NCI-H1694 (cell line): ENCODE data around the gene RASAL2.
"Not testable (repeated sequence)": the region's sequence is repeated elsewhere in the genome, so short reads cannot be mapped to it uniquely, and the experiment has no call there.

Experiments
- DNase-seq: peaks from one replicate; lab custom pipeline; 2025; lab: John Stamatoyannopoulos, UW

The RASAL2 gene

DNA sequence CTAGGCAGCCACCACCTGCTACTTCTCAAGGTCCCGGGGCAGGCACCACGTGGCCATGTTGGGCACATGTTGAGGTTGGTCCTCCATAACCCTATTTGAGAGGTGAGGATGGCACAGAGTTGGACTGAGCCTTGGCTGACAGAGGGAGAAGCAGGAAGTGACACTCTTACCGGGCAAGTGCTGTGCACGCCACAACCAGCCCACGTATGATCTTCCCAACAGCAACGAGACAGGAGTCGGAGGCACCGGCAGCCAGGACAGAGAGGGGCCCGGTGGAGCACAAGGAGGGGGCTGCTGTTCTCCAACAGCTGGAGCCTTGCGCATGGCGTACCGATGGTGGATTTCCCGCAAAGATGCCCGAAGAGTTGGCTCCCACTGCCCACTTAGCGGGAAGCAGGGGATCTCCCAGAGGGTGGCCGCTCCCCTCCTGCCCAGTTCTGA is 399.4 kb downstream of the RASAL2 start:
- no peak for DNase-seq

DNA sequence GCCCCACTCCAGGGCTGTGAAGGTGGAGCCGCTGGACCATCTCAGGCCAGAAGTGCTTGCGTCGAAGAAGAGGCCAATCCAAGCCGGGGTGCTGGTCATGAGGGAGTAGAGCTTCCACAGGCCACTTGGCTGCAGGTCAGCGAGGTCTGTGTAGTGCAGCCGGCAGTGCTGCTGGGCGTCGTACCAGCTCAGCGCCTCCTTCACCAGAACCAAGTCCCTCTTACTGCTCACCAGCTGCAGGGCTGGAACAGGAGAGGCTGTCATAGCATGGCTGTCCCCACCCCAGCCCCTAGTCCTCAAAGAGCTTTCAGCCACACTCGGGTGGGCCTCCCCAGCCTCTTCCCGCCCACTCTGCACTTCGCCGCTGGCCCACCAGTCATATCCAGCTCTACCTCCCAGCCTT is 400.7 kb downstream of the RASAL2 start:
- DNase-seq, result no peak

DNA sequence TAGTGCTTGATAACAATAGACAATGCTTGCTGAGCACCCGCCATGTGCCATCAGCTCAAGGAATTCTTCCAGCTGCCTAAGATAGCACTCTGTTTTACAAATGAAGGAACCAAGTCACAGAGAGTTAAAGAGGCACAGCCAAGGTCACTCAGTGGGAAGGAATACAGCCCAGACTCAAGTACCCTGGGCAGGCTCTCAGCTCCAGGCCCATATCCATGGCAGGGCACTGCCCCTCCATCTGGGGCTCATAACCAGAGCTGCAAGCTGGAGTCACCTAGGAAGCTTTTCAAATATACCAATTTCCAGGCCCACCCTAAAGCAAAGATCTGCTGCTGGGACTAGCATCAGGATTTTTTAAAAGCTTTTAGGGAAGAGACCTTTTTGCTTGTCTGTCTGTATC is 401.3 kb downstream of the RASAL2 start:
- no peak for DNase-seq

DNA sequence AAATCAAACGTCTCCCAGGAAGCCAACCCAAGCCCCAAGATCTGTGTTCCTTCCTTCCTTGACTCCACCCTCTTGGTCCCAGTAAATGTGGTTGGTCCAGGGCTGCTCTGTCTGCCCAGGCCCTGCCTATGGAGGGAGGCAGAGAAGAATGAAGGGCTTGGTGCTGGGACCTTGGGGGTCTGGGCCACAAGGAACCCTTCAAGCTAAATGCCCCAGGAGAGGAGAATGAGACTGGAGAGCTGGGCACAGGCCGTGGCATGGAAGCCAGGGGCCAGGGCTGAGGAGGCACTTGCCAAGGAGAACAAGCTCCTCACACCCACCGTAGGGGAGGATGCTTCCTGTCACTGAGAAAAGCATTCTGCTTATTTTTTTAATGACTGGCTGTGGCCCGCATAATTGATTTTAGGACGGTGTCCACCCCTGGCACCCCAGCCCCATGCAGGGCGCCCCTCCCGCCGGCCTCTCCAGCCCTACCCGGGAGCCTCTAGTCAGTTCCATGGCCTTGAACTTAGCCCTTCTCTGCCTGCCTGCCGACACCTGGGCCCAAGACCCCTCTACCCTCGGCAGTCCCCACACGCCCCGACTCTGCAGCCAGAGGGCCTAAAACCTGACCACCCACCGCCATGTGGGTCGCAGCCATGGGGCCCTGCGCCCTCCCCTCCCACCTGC is 402.0 kb downstream of the RASAL2 start:
- no peak for DNase-seq

DNA sequence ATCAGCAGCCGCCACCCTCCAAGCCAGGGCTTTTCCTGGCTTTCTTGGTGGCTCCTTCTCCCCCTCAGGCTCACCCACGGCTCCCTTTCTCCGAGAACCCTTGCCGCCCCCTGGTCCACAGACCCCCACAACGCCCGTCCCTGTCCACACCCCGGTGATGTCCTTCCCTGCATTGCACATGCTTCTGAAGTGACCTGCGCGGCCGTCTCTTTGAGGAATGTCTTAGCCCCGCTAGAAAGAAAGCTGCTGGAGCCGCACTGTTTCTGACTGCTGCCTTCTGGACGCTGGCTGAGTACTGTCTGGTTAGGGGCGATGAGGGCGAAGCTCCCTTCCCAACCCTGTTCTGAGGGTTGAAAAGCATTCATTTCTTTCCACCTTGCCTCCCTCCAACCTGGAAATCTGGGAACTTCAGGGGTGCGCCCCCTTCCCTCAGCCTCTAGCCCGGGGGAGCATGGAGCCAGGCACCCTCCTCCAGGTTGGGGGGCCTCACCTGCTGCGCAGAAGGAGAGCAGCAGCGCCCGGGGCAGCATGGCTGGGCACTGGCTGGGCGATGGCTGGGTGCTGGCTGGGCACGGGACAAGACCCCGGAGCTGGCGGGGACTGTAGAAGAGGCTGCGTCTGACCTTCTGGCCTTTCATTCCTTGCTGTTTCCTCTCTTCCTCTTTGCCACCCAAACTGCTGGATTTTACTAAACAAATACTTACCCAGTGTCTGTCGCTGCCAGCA is 402.7 kb downstream of the RASAL2 start, which contains the start of gene CLEC20A:
Gene CLEC20A, minus strand, starts transcription at position 555 of the 726 bp plus-strand sequence. Its CDS starts 25 bp downstream, at position 530.
- DNase-seq, result no peak

DNA sequence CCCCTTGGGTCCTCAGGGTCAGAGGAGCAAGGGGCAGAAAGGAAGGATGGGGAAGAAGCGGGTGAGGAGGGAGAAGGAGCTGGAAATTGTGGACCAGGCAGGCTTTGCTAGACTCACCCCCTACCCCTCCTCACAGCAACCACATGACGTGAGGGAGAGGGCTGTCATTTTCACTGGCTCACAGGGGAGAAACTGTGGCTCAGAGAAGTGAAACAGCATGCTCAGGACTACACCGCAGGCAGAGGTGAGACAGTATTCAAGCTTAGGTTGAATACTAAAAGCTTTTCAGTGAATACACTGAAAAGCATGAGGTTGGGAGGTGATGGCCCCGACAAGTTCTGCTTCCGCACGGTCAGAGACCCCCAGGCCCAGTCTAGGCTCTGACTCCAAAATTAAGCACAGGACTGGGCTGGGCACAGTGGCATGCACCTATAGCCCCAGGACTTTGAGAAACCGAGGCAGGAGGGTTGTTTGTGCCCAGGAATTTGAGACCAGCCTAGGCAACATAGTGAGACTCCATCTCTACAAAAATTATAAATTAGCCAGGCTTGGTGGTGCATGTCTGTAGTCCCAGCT is 404.1 kb downstream of the RASAL2 start:
- DNase-seq, result no peak

DNA sequence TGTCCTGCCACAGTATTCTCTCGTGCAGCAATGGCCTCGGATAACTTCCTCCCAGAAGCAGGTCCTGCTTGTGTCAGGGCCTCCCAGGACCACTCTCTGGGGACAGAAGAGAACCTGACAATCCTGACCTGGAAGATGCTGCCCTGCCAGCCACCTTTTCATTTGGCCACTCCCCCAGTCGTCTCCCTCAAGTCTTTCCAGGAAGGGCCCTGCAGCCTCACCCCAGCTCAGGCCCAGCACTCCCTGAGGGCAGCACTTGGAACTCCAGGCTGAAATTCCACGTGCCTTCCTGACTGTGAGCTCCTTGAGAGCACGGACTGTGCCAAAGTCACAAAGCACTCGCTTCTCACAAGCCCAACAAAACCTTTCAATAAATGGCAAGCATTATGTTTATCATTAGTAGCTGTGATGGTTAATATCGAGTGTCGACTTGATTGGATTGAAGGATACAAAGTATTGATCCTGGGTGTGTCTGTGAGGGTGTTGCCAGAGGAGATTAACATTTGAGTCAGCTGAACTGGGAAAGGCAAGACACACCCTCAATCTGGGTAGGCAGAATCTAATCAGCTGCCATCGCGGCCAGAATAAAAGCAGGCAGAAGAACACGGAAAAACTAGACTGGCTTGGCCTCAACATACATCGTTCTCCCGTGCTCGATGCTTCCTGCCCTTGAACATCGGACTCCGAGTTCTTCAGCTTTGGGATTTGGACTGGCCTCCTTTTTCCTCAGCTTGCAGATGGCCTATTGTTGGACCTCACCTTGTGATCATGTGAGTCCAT is 405.2 kb downstream of the RASAL2 start:
- DNase-seq, result no peak

DNA sequence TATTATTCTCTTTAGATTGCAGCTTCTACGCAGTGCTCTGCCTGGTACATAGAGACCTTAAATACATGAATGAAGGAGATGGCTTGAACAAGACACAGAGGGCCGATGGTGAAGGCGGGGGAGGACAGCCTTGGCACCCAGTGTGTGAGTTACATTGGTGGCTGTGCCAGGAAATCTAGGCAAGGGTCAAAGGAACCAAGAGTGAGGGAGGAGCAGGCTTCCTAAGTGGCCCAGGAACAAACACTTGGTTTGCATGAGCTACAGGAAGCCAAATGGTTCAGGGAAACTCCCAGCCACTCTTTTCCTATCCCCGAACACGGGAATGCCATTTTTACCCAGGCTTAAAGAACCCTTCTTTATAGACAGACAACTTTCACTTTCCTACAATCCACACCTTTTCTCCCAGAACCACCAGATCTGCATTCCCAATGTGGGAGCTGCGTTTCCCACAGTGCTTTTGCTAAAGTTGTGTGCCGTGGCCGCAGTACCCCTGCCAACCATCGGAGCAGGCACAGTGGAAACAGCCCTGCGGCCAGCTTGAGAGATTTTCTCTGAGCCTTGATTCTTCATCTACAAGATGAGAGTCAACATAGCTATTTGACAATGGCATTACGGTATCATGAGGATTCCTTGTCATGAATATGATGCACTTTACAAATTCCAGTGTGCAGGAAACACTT is 406.3 kb downstream of the RASAL2 start:
- DNase-seq, result no peak

DNA sequence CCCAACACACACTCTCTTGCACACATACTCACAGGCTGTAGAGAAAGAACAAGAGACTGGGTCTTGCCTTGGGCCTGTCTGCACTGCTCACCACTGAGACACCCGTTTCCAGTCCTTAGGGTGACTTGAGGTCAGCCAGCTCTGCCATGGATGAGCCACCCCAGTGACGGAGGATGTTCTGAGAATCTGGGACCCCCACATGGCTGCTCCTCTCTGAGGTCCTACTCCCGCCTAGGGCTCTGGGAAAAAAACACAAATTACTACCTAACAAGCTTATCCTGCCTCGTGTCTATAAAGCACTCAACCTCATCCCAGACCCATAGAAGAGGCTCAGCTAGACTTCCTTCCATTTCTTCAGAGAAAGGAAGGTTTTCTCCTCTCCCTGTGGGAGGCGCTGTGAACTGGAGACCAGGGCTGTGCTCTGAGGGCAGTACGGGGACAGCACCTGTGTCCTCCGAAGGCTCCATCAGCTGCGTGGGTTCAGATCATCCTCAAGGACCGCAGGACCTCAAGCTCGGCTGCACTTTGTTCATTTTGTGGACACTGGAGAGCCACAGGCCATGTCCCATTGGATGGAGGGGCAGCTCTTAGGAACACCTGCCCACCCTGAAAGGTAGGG is 407.1 kb downstream of the RASAL2 start:
- no peak for DNase-seq

DNA sequence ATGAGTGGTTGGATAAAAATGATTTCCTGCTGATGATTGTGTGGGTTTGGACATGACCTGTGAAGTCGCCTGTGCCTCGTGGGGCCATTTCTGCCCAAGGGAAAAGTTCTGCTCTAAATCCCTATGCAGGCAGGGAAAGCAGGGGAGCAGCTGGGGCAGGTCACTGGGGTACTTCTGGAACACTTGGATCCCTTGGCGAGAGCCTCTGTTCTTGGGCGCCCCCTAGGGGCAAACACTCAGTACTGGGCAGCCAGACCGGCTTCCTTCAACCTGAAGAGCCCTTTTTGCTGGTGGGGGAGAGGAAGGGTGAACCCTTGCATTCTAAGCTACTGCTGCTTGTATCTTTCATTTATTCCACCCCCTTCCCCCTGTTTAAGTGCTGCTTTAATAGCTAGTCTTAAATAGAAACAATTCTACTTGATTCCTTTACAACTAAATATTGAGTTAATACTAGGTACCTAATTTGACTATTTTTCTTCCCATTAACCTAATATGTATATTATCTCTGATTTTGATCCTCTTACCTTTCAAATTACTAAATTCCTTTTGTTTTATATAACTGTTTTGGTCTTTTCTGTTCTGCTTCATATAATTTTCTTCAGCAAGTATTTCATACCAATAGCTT is 407.9 kb downstream of the RASAL2 start:
- DNase-seq, result peak; percentile 55

DNA sequence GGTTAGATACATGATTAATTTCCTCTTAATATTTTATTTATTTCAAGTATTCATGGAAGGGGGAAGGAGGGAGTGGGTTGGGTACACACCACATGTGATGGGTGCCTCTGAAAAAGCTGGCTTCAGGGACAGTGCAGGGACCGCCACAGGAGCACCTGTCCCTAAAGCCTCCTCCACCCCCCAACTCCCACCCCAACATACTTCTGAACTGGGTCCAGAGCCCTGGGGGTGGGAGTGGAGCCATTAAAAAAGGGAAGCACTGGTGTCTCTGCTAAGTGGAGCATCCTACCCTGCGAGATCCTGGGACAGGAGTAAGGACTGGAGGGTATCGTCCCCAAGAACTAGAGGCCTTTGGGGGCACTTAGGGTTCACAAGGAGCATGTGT is 408.4 kb downstream of the RASAL2 start:
- DNase-seq, result no peak

DNA sequence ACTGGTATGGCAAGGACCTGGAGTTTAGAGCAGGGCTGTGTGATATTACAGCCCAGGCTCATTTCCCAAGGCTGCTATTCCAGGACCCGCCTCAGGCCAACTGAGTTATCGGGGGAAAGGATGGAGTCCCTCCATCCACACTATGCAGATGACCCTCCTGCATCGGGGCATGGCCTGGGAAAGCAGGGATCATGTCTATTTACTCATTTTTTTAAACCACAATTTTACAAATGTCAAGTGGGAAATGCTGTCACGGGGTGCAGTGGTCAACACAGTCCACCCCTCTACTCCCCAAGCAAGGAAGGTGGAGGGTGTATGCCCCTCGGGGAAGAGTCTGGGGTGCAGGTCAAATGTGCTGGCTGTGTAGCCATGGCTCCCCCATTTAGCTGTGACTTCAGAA is 409.0 kb downstream of the RASAL2 start:
- no peak for DNase-seq

DNA sequence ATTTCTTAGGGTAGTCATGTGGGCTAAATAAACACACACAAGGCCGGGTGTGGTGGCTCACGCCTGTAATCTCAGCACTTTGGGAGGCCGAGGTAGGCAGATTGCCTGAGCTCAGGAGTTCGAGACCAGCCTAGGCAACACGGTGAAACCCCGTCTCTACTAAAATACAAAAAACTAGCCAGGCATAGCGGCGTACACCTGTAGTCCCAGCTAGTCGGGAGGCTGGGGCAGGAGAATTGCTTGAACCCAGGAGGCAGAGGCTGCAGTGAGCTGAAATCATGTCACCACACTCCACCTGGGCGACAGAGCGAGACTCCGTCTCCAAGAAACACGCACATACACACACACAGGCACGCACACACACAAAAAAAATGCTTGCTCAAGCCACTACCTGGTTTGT is 409.4 kb downstream of the RASAL2 start:
- DNase-seq, result not testable (repeated sequence)

DNA sequence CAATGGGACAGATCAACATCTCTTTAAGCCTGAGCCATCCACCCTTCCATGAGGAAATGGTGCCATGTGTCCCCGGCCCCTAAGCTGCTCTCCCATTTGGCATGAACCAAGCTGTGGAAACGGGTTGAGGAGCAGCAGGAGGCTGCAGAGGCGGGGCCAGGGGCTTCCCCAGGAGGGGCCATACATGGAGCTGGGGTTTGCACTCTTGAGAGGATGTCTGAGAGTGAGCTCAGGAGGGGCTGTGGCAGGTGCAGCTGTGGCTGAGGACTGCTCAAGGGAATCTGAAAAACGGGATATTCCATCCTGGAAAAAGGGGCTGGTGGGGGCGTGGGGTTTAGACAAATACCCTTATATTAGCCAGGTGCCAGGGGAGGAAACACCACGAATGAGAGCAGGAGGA is 409.9 kb downstream of the RASAL2 start:
- no peak for DNase-seq

DNA sequence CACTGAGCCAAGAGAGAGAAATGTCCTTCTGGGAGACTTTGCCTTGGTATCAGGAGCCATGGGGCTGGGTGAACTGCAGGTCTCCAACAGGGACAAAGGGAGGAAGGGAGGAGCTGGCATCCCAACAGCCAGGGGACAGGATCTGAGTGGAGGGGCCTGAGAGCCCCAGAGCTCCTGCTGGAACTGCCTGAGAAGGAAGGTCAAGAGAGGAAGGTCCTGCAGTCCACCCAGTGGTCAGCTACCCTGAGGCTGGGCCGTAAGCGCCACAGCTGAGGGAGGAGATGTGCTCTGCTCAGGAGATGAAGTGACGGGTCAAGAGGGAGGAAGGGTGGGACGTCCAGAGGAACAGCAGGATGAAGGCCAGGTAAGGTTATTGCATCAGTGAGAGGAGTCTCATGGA is 410.4 kb downstream of the RASAL2 start:
- DNase-seq, result no peak

DNA sequence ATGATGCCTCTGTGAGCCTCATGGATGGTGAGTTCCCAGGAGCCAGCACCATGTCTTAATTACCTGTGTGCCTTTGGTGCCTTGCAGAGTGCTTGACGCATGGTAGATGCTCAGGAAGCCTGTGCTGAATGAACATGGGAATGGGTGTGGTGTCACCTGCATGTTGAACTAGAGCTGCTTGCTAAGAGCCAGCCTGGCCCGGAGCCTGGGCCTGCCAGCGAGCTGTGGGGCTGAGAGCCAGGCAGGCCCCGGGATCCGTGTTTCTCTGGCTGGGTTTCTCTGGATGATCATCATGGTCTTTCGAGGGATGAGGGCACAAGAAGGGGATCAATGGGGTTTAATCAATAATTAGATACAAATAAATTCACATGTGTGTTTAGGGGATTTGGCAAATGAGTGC is 412.3 kb downstream of the RASAL2 start:
- no peak for DNase-seq

DNA sequence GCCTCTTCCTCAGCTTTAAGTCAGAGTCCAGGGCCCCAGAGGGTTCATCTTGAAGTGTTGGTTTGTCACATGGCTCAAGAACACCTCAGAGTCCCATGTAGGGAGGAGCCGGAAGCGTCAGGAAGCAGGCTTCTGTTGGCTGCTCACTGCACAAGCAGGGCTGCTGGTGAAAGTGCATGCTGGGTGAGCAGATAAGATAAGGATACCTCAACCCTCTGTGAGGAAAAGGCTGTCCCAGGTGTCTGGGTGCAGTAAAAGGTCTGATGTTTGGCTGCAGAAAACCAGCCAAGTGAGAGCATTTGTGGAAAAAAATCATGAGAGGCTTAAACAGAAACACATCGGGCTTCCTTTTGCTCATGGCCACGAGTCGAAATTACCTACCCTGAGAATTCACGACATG is 412.8 kb downstream of the RASAL2 start:
- no peak for DNase-seq

DNA sequence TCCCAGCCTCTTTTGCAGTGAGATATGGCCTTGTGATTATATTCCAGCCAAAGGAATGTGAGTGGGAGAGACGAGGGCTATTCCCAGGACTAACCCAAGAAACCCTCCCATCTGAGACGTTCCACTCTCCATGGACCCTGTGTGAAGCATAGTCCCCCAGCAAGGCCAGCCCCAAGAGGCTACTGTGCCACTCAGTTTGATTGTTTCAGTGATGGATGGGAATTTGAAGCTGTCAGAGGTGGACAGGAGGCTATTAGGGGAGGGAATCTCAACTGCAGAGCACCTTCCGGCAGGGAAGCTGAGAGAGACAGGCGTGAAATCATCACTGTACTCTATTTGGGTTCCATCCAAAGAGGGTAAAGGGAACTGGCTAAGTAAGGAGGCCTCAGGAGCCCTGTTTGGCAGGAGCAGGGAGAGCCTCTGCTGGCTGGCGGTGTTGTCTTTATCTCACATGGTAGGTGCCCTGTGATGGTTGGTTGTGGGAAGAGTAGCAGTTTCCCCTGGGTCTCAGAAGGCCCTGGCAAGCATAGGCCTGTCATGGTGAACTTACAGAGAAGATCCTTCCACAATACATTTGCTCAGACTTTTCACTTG is 415.6 kb downstream of the RASAL2 start:
- DNase-seq, result no peak

DNA sequence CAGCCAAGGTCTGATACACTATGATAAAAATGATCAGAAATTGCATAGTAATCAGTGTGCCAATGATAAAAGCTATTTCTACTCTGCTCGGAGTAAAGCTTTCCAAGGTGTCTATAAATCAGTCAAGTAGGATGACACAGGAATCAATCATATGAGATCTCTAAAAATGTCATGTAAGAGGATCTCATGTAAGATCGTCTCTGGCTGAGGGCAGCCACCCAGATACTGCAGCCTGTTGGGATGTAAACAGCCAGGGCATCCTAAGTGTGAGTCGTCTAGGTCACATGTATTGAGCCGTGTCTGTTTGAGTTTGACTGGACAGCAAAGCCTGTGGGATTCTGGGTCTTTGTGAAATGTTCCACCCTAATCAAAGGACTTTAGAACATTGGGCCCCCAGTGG is 416.3 kb downstream of the RASAL2 start:
- no peak for DNase-seq

DNA sequence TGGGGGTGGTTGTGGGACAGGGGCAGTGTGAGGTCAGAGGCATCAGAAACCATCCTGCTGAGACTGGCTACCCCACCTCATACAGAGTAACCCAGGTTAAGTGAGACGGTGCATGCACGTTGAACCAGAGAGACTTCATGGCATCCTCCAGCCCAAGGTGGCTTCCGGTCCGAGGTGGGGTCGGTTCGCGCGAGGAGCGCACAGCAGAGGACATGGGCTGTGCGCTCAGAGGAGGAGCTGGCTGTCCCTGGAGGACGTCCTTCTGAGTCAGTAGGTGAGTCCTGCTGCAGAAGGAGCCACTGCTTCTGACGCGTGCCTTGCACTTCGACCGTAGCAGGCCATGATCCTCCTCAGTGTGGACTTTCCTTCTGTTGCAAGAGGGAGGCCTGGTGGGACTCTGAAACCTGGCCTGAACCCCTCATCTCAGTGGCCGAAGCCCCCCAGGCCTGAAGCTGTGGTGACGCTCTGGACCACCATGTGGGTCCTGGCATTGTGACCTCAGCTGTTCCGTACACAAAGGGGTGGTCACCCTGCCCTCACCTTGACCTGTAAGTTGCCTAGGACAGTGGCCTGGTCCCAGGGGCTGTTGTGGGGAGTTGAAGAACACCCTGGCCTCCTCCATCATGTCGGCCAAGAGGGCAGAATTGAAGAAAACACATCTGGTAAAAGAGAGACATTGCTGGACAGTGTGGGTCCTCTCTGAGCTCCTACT is 418.8 kb downstream of the RASAL2 start, which contains the start of gene TEX35:
Gene TEX35, plus strand, starts transcription at position 544 of the 712 bp plus-strand sequence. Its CDS starts 80 bp downstream, at position 624.
- DNase-seq, result no peak
